PC-9 (cell line): ENCODE data around the gene DYNC1I2.

Source experiments
- CTCF ChIP-seq: fragments of 200-600 bp; sonication (generic); conservative IDR thresholded peaks from 2 replicates; pipeline ENCODE4 v1.6.1; 2017; ENCODE audit warnings: mixed run types, antibody characterized with exemption, mild to moderate bottlenecking, moderate library complexity
- EZH2 ChIP-seq: fragments of 200-600 bp; sonication (generic); IDR thresholded peaks from 2 replicates; pipeline ENCODE4 v1.8.0; 2017; ENCODE audit warnings: antibody characterized with exemption, low read depth

GRCh38 chr2:171652416-171652785, 34.9 kb upstream of the DYNC1I2 start:
- TF ChIP-seq CTCF (no peak), EZH2 (no peak)
